PFSK-1 (cell line): Measurements from ENCODE around the gene NUDT22.

Experiments
- FOXP2 ChIP-seq: optimal IDR thresholded peaks from 2 replicates; pipeline ENCODE3; 2011; ENCODE audit warnings: borderline replicate concordance, control low read depth, inconsistent platforms; ENCODE audit not compliant: insufficient read depth; ENCODE audit errors: extremely low read length, extremely low read depth
- POLR2AphosphoS5 ChIP-seq: IDR thresholded peaks from 2 replicates; pipeline ENCODE4 v1.6.1; 2012; ENCODE audit warnings: low read depth, mild to moderate bottlenecking, control low read depth, low read length, moderate library complexity
- REST ChIP-seq, 2 experiments: IDR thresholded peaks; 2 replicates each; pipeline versions ENCODE4 v1.6.1 to v1.8.0; 2011 to 2012; ENCODE audit warnings: low read depth in 2 of 2, low read length in 2 of 2, control low read depth in 1 of 2, inconsistent platforms in 1 of 2, mild to moderate bottlenecking in 1 of 2, moderate library complexity in 1 of 2; ENCODE audit not compliant: insufficient read depth in 1 of 2
- SIN3A ChIP-seq: IDR thresholded peaks from 2 replicates; pipeline ENCODE4 v1.6.1; 2012; ENCODE audit warnings: mild to moderate bottlenecking, low read length, moderate library complexity, borderline replicate concordance; ENCODE audit not compliant: insufficient read depth
- TAF1 ChIP-seq: IDR thresholded peaks from 2 replicates; pipeline ENCODE4 v1.6.1; 2012; ENCODE audit warnings: low read length, control low read depth, borderline replicate concordance; ENCODE audit not compliant: insufficient read depth

The NUDT22 gene

GRCh38 chr11:64222651-64223000 lies 3.4 kb upstream of the NUDT22 start:
- no peak for TF ChIP-seq SIN3A
- no peak for TF ChIP-seq REST (IDR thresholded peaks at IDR 0.05; ENCODE audit: insufficient read depth in 1 of 2, low read depth in 2 of 2, low read length in 2 of 2)
- TF ChIP-seq FOXP2: no peak
- TF ChIP-seq TAF1: no peak
- TF ChIP-seq POLR2AphosphoS5: no peak

- TF ChIP-seq POLR2AphosphoS5: no peak
Measured at GRCh38 chr11:64223001-64223651, 2.9 kb upstream of the NUDT22 start.

GRCh38 chr11:64224151-64224890 lies 1.8 kb upstream of the NUDT22 start:
- TF ChIP-seq FOXP2 (no peak), POLR2AphosphoS5 (no peak), TAF1 (no peak), SIN3A (no peak), REST (IDR thresholded peaks at IDR 0.05; ENCODE audit: insufficient read depth in 1 of 2, low read depth in 2 of 2, low read length in 2 of 2) (no peak)

DNA sequence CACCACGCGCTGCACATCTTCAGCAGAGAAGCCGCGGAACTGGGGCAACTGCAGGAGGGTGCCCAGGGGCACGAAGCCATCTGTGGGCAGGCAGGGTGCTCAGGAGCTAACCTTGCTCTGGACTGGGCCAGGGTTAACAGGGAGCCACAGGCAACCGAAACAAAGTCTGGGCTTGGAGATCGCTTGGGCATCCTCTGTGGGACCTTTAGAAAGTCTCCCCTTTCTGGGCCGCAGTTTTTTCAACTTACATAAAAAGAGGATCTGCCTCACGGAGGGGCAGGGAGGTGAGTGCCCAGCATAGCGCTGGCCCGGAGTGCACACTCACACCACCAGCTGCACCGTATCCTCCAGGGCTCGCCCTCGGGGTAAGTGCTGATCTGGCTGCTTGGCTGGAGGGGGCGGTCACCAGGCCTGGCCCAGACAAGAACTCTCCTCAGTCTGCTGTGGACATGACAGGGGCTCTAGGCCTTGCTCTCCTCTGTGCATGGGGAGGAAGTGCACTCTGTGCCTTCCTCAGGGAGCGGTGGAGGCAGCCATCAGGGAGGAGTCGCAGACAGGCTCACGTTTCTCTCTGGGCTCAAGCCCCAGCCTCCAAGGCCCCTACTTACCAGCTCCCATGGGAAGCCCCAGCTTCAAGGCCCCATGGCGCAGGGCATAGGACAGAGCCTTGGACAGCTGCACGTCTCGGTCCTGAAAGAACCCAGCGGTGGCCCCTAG lies 1.0 kb upstream of the NUDT22 start:
- no peak for TF ChIP-seq REST (IDR thresholded peaks at IDR 0.05; ENCODE audit: insufficient read depth in 1 of 2, low read depth in 2 of 2, low read length in 2 of 2)
- no peak for TF ChIP-seq FOXP2
- TF ChIP-seq SIN3A: no peak
- no peak for TF ChIP-seq POLR2AphosphoS5
- no peak for TF ChIP-seq TAF1

DNA sequence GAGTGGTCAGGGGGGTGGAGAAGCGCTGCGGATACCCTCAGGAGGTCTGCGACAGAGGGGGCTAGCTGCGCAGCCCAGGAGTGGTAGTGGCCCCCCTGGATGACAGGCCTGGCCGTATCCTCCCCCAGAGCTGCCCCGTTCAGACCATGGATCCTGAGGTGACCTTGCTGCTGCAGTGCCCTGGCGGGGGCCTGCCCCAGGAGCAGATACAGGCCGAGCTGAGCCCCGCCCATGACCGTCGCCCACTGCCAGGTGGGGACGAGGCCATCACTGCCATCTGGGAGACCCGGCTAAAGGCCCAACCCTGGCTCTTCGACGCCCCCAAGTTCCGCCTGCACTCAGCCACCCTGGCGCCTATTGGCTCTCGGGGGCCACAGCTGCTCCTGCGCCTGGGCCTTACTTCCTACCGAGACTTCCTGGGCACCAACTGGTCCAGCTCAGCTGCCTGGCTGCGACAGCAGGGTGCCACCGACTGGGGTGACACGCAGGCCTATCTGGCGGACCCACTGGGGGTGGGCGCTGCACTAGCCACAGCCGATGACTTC lies 505 bp downstream of the NUDT22 start:
- TF ChIP-seq POLR2AphosphoS5 (no peak), TAF1 (no peak), SIN3A (no peak), REST (IDR thresholded peaks at IDR 0.05; ENCODE audit: insufficient read depth in 1 of 2, low read depth in 2 of 2, low read length in 2 of 2) (no peak), FOXP2 (no peak)
